ENCODE data around the gene CLMP.

Gene CLMP

DNA sequence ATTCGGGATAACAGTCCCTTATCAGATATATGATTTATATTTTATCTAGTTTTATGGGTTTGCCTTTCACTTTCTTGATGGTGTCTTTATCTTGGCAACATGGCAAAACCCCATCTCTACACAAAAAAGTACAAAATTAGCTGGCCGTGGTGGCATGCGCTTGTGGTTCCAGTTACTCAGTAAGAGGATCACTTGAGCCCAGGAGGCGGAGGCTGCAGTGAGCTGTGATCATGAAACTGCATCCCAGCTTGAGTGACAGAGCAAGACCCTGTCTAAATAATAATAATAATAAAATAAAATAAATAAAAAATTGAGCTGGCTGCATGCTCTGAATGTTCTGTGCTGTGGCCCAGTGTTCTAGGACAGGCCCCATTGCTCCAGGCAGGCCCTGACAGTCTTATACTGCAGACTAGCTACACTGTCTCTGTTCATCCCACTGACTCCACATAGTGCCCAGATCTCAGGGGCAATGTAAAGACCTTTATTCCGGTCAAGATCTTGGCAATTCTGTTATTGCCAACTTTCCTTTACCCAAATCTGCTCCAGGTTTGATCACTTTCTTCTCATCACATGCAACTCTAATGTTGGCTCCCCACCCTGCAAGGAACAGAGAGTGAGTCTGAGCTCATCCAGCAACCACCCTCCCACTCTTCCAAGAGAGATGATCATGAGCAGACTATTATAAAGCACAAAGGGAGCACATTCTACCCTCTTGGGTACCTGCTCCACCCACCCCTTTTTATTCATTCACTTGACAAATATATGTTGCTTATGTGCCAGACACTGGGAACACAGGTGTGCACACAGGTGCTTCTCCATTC, 141.9 kb downstream of the CLMP start:
- DNase-seq, result no peak

DNA sequence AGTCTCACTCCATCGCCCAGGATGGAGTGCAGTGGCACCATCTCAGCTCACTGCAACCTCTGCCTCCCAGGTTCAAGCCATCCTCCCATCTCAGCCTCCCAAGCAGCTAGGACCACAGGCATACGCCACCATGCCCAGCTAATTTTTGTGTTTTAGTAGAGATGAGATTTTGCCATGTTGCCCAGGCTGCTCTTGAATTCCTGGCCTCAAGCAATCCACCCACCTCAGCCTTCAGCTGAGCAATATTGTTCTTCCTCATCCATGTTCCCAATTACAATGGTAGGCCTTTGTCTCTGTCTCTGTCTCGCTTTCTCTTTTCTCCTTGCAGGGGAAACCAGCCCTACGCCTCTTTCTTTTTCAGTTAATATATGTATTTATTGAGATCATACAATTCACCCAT, 143.4 kb downstream of the CLMP start:
- DNase-seq, result no peak

DNA sequence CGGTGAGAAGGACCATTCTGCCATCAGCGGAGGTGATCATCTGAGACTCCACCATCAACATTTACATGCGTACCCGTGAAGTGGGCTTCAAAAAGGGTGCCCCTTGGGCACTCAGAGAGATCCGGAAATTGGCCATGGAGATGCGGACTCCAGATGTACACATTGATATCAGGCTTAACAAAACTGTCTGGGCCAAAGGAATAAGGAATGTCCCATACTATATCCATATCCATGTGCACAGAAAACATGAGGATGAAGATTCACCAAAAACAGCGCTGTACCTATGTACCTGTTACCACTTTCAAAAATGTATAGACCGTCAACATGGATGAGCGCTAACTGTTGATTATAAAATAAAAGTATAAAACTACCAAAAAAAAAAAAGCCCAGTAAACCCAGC, 143.9 kb downstream of the CLMP start:
- no peak for DNase-seq

GRCh38 chr11:123047947-123048293, 147.1 kb downstream of the CLMP start:
- DNase-seq, result no peak

DNA sequence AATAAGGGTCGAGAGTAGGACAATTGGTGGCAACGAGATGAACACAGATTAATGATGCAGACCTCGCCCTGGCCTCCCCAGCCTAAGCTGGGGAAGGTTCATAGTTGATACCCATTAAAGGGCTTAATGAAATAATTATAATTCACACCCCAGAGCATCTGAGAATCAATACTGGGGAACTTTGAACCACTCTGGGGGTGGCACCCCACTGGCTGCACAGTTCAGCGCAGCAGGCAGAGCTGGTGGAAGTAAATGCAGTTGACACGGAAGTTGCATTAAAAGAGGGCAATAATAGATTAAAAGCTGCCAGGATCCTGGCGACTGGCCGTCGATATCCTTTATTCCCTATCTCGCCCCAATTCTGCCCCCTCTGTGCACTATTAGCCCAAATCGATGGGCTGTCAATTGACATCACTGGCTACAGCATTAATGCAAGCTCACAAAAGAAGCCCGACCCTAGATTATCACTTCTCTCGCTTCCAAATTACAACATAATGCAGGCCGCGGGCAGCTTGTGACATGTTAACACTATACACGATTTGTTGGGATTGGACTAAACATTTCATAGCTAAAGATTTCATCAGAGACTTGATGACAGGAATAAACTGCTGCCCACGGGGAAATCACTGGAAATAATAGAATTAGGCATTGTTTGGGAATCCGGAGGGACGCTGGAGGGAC, 147.6 kb downstream of the CLMP start:
- no peak for DNase-seq

DNA sequence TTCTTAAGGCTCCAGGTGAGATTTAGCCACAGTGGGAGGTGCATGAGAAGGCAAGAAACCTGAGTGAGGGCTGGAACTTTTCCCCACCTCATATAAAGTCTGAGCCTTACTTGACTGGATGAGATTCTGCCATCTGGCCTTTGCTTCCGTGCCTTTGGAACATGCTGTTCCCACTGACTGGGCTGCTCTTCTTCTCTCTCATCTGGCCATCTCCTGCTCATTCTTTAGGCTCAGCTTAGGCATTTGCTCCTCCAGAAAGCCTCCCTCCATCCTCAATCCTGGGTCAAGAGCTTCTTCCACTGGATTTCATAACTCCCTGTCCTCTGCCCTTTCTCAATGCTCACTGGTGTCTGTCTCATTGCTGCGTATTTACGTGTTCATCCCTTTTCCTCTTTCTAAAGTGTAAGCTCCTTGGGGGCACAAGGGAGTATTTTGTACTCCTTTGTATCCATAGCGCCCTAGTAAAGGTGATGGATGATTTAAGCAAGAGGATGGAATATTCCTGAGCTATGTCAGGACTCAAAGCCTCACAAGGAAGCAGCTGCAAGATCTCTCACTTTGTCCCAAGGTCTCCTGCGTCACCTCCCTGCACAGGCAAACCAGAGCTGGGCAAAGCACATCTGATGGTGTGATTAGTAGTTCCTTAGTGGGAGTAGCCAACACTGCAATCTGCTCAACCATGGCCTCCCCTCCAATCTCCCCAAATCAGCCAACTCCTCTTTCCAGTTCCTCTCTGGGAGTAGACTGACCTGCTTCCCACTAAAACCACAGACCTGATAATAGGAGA, 148.4 kb downstream of the CLMP start:
- DNase-seq, result no peak

- DNase-seq, result no peak
These were observed 149.9 kb downstream of the CLMP start for GRCh38 chr11:123045101-123045500.

GRCh38 chr11:123041185-123041584, 153.9 kb downstream of the CLMP start:
- DNase-seq, result no peak

DNA sequence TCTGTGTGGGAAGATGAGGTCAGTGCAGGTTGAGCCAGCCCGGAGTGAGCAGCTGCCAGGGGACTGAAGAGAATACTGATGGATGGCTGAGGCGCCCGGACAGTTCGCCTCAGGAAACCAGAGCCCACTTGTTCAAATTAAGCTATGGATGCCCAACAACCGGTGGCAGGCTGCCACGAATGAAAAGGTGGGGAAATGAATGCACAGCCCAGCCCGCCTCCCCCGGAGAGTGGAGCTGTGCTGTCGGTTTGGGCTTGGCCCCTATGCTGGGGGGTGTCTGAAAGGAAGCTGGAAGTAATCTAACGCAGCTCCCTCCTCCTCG, 155.0 kb downstream of the CLMP start:
- DNase-seq, result no peak

DNA sequence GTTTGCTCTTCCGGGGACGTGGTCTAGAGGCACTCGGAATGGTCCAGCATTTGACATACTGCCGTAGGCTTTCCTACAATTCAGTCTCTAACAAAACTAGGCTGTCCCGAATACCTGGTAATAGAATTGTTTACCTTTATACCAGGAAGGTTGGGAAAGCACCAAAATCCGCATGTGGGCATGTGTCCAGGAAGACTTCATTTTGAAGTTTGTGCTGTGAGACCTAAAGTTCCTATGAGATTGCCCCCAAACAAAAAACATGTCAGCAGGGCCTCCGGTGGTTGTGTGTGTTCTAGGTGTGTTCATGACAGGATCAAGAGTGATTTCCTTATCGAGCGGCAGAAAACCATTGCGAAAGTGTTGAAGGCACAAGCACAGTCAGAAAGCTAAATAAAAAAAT, 159.2 kb downstream of the CLMP start:
- no peak for DNase-seq

- DNase-seq, result no peak
These were observed 160.5 kb downstream of the CLMP start for GRCh38 chr11:123034597-123034996.

DNA sequence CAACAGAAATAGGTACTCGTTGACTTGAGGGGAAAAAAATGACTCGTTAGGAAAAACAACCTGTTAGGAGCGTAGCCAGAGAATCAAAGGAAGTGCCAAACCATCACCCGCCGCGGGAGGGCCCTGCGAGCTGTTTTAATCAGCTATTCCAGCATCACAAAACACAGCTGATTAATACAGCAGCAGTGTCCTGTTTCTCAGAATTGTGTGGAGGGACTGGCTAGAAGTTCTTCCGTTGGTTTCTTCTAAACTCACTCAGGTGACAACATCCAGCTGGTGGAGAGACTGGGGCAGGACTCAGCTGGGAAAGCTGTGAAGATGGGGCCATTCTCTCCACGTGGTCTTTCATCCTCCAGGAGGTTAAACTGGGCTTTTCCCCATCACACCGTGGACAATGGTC, 161.2 kb downstream of the CLMP start:
- DNase-seq, result no peak

DNA sequence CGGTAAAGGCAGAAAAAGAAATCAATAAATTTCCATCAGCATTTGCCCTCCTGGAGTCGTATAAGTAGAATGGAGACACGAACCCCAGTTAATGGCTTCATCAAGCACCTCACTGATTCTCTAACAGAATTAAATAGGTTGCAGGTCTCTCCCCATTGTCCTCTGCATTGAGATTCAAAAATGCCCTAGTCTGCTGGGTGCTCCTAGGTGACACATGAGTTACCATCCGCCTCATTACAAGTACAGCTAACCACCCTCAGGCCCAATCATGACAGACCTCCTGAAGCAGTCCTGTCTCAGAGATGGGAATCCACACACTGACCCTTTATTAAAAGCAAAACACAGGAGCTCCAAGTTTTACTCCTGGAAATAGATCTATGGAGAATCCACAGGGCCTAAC, 164.5 kb downstream of the CLMP start:
- no peak for DNase-seq

DNA sequence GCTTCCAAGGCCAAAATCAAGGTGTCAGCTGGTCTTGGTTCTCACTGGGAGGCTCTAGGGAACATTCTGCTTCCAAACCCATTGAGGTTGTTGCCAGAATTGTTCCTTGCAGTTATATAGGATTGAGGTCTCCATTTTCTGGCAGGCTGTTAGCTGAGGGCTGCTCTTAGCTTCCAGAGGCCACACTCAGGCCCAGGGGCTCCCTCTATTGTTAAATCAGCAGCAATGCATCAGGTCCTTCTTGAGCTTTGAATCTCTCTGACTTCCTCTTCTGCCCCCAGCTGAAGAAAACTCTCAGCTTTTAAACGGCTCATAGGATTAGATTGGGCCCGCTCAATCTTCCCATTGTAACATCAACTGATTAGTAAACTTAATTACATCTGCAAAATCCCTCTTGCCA, 174.1 kb downstream of the CLMP start:
- no peak for DNase-seq

Measured in left hindlimb (tissue), 1 donor.